Cerebellar cortex (tissue), 1 donor: ENCODE measurements around the gene R3HDM4.
A peak's percentile ranks its signal among the peaks of the same experiment; 100 is the strongest.

ENCODE experiments used
- DNase-seq: peaks from one replicate; pipeline ENCODE4 v3.0.0-alpha.2; 2015; ENCODE audit warnings: low spot score

R3HDM4 gene

GRCh38 chr19:929891-930258 is 16.9 kb upstream of the R3HDM4 start:
- no peak for DNase-seq

DNA sequence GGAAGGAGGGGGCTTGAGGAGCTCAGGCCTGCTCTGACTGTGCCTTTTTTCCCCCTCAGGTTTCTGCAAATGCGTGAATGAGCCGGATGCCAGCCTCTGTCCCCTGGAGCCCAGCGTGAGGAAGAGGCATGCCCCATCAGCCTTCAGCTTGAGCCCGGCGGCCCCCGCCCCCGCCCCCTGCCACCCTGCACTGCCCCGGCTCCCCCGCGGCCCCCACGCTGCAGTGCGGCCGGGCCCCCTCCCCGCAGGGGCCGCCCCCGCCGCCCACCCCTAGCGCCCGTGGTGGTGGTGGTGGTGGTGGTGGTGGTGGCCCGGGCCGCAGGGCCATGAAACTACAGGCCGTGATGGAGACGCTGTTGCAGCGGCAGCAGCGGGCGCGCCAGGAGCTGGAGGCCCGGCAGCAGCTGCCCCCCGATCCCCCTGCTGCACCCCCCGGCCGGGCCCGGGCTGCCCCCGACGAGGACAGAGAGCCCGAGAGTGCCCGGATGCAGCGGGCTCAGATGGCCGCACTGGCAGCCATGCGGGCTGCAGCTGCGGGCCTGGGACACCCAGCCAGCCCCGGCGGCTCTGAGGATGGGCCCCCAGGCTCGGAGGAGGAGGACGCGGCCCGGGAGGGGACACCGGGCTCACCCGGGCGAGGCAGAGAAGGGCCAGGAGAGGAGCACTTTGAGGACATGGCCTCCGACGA is 16.3 kb upstream of the R3HDM4 start:
- DNase-seq = no peak

GRCh38 chr19:928471-929202 is 15.6 kb upstream of the R3HDM4 start:
- peak; percentile 68 for DNase-seq

GRCh38 chr19:927780-928401 is 14.9 kb upstream of the R3HDM4 start:
- no peak for DNase-seq

DNA sequence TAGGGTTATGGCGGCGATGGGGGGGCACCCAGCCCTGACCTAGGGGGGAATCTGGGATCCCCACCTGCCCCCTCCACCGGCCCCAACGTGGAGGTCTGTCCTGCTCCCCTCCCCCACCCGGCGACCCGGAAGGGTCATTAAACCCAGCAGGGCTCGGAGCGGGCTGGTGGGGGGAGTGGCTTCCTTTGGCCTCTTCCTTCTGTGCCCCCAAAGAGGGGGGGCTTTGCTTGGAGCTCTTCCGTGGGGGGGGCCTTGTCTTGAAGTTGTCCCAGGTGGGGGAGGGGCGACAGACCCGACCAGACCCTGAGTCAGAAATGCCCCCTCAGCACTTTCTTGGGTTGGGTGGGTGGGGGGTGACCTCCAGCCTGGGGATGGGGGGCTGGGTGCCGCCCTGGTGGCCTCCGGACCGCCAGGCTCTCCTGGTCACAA is 14.3 kb upstream of the R3HDM4 start:
- no peak for DNase-seq

GRCh38 chr19:926589-927350 is 13.8 kb upstream of the R3HDM4 start:
- DNase-seq = no peak

DNA sequence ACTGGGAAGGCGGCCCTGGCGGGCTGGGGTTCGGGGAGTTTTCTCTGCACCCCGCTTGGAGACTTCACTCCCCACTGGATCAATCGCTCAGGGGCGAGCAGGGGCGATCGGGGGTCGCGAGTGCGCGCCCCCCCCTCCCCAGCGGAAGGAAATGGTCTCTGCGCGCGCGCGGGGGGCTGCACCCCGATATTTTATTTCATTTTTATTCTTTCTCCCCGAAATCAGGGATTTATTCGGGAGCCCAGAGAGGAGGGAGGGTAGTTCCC is 13.2 kb upstream of the R3HDM4 start:
- no peak for DNase-seq

DNA sequence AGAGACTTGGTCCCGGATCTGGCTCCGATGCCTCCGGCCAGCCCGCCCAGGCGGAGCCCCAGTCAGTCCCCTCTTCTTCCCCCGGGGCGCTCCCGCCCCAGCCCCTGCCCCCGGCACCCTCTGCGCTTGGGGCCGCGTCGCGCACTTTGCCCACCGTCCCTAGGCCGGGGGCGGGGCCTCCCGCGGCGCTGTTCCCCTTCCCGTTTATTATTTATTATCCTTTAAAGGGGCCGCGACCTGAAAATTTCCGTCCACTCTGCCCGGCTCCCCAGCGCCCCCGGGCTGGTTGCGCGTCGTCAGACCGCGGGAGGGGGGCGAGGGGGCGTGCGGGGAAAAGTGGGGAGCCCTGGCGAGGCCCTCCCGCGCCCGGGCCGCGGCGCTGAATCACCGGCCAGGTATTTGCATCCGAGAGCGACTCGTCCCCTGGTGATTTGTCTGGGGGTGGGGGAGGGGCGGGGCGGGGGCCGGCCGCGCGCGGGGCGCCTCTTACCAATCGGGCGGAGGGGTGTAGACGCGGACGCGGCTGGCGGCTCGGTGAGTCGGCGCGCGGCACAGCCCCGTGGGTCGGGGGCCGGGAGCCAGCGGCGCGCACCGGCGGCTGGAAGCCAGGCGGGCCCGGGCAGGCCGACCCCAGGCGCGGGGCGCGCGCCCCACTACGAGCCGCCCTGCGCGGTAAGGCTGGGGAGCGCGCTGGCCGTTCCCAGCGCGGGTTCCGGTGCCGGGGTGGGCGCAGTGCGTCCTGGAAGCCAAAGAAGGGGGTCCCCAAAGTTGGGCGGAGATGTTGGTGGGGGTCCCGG is 12.7 kb upstream of the R3HDM4 start, which contains the start of gene ARID3A:
Gene ARID3A (plus strand): TSS at position 510 of the 797 bp plus-strand sequence. CDS start 3,494 bp downstream, outside the sequence.
- DNase-seq = peak; percentile 83

- peak; percentile 47 for DNase-seq
Observed at GRCh38 chr19:925087-925525, 12.1 kb upstream of the R3HDM4 start.

DNA sequence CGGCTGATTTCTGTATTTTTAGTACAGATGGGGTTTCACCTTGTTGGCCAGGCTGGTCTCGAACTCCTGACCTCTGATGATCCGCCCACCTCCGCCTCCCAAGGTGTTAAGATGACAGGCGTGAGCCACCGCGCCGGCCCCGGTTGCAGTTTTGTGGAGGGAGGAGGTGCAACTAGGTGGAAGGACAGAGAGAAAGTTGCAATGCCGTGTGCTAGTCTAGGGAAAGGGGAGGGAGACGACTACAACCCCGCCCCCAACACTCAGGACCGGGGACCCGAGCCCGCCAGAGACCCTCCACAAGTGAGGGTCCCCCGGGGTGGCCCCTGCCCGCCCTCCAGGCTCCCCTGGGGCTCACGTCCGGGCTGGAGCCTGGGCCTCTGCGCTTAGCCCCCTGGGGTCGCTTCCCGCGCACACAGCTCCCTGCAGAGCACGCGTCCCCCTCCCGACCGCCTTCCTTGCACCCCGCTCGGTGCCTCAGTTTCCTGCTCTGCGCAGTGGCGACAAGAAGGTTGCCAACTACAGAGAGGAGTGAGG is 11.6 kb upstream of the R3HDM4 start:
- DNase-seq = no peak

DNA sequence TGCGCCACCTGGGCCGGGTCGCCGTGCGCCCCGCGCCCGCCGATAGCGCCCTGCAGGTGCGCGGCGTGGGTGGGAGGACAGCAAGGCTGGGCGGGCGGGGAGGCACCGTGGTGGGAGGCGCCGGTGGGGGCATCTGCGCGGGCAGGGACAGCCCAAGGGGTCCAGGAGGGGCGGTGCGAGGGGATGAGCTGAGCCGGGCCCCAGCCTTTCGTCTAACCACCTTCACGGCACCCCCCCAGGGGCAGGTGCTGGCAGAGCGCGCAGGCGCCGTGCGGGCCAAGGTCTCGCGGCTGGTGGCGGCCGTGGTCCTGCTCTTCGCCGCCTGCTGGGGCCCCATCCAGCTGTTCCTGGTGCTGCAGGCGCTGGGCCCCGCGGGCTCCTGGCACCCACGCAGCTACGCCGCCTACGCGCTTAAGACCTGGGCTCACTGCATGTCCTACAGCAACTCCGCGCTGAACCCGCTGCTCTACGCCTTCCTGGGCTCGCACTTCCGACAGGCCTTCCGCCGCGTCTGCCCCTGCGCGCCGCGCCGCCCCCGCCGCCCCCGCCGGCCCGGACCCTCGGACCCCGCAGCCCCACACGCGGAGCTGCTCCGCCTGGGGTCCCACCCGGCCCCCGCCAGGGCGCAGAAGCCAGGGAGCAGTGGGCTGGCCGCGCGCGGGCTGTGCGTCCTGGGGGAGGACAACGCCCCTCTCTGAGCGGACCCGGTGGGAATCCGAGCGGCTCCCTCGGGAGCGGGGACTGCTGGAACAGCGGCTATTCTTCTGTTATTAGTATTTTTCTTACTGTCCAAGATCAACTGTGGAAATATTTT is 7.2 kb upstream of the R3HDM4 start:
- DNase-seq = no peak

- DNase-seq = no peak
Observed at GRCh38 chr19:919199-920050, 6.4 kb upstream of the R3HDM4 start.

- DNase-seq = no peak
Observed at GRCh38 chr19:918481-919198, 5.6 kb upstream of the R3HDM4 start.

DNA sequence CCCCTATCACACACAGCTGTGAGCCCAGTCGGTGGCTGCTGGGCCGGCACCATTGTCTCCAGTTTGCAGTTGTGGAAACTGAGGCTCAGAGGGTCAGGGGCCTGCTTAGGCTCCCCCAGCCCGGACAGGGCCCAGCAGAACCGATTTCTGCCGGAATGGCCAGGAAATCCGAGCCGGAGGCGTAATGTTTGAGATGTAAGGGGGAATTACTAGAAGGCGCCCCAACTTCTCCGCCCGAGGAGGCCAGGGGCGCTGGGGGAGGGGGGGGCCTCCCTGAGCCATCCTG is 5.1 kb upstream of the R3HDM4 start:
- DNase-seq = no peak

DNA sequence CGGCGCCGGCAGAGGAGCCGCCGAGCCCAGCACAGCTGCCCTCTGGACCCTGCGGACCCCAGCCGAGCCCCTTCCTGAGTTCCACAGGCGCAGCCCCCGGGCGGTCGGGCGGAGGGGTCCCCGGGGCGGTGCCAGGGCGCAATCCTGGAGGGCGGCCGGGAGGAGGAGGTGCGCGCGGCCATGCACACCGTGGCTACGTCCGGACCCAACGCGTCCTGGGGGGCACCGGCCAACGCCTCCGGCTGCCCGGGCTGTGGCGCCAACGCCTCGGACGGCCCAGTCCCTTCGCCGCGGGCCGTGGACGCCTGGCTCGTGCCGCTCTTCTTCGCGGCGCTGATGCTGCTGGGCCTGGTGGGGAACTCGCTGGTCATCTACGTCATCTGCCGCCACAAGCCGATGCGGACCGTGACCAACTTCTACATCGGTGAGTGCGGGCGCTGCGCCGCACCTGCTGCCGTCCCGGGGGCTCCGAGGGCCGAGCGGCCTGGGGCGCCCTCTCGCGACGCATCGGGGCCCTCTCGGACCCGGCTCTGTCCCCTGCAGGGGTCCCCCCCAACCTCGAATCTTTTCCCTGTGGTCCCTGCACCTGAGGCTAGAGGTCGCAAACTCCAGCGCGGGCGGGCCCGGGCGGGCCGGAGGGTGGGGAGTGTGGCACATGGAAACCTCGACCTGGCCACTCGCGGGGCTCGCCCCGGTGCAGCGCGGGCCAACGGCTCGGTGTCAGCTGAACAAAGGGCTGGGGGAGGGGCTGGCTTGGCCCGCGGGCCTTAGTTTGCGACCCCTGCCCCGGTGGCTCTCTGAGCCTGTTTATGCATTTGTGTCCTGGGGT is 4.5 kb upstream of the R3HDM4 start, which contains the start of gene KISS1R:
Gene KISS1R (plus strand): TSS at position 11 of the 829 bp plus-strand sequence. CDS start 170 bp downstream, at position 181.
- DNase-seq = peak; percentile 61

GRCh38 chr19:916645-917322 is 3.8 kb upstream of the R3HDM4 start:
- DNase-seq = no peak
